ENCODE measurements around the gene CRB1.

CRB1 gene

GRCh38 chr1:197394831-197395608, 127.0 kb downstream of the CRB1 start:
- Histone ChIP-seq H3K4me1 (ENCODE audit: control insufficient read depth, low read depth, low read length) (no peaks in the 10 kb centered on the region), H2BK5ac (ENCODE audit: low read length) (no peak overlapping the region), H3K36me3 (ENCODE audit: control insufficient read depth, insufficient read depth, low read length) (no peaks in the 10 kb centered on the region), H3K4me2 (ENCODE audit: low read length) (no peak overlapping the region), H3K79me2 (ENCODE audit: control insufficient read depth, insufficient read depth, low read length) (no peaks in the 10 kb centered on the region), H3K56ac (ENCODE audit: low read length) (no peak overlapping the region), H3K4me3 (ENCODE audit: low read length) (no peak overlapping the region), H2BK120ac (ENCODE audit: low read depth, low read length) (no peak overlapping the region), H3K27me3 (ENCODE audit: insufficient read depth, low read length, poor library complexity) (no peaks in the 10 kb centered on the region), H2AK5ac (ENCODE audit: low read length) (no peak overlapping the region), H3K79me1 (ENCODE audit: low read length) (no peaks in the 10 kb centered on the region), H3K23ac (ENCODE audit: low read length) (no peak overlapping the region), H3K27ac (ENCODE audit: low read depth, low read length) (no peak overlapping the region), H3K9ac (ENCODE audit: low read length) (no peak overlapping the region), H4K5ac (ENCODE audit: low read length) (no peak overlapping the region), H2BK15ac (replicated peaks; ENCODE audit: low read depth) (no peak overlapping the region), H4K8ac (ENCODE audit: low read depth, low read length) (no peak overlapping the region), H3K4ac (ENCODE audit: low read depth, low read length) (no peak overlapping the region), H3K18ac (ENCODE audit: low read length) (no peak overlapping the region)
- WGBS (ENCODE audit: extremely low coverage, insufficient coverage, low lambda C conversion rate) = no CpG with 5 or more reads among the region's 3 CpGs
- peak; percentile 80 for DNase-seq

DNA sequence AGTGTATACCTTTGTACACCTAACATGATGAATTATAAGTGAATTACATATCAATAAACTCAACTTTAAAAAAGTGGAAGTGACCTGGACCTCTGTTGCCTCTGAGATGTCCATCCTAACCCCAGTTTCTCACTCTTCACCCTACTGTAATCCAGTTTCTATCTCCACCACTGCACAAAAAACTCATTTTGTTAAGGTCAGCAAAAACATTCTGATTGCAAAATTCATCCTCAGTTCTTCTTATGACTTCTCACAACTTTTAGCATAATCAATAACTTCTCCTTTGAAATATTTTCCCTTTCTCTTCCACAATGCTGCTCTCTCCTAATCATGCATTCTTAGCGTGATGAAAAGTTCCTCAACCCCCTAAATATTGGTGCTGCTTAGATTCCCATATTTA, 129.8 kb downstream of the CRB1 start:
- no peak overlapping the region for H3K23ac ChIP-seq (ENCODE audit: low read length)
- WGBS (ENCODE audit: extremely low coverage, insufficient coverage, low lambda C conversion rate) = no CpG with 5 or more reads among the region's 1 CpG
- H3K18ac ChIP-seq (ENCODE audit: low read length) = no peak overlapping the region
- no peak overlapping the region for H2BK120ac ChIP-seq (ENCODE audit: low read depth, low read length)
- no peak for DNase-seq
- H3K79me1 ChIP-seq (ENCODE audit: low read length) = no peaks in the 10 kb centered on the region
- H3K4me2 ChIP-seq (ENCODE audit: low read length) = no peak overlapping the region
- no peak overlapping the region for H2BK15ac ChIP-seq (replicated peaks; ENCODE audit: low read depth)
- H3K27ac ChIP-seq (ENCODE audit: low read depth, low read length) = no peak overlapping the region
- no peak overlapping the region for H4K5ac ChIP-seq (ENCODE audit: low read length)
- H3K4ac ChIP-seq (ENCODE audit: low read depth, low read length) = no peak overlapping the region
- H3K4me1 ChIP-seq (ENCODE audit: control insufficient read depth, low read depth, low read length) = no peaks in the 10 kb centered on the region
- no peaks in the 10 kb centered on the region for H3K36me3 ChIP-seq (ENCODE audit: control insufficient read depth, insufficient read depth, low read length)
- H3K27me3 ChIP-seq (ENCODE audit: insufficient read depth, low read length, poor library complexity) = no peaks in the 10 kb centered on the region
- H4K8ac ChIP-seq (ENCODE audit: low read depth, low read length) = no peak overlapping the region
- H3K9ac ChIP-seq (ENCODE audit: low read length) = no peak overlapping the region
- no peak overlapping the region for H3K56ac ChIP-seq (ENCODE audit: low read length)
- H2BK5ac ChIP-seq (ENCODE audit: low read length) = no peak overlapping the region
- no peak overlapping the region for H2AK5ac ChIP-seq (ENCODE audit: low read length)
- H3K4me3 ChIP-seq (ENCODE audit: low read length) = no peak overlapping the region
- H3K79me2 ChIP-seq (ENCODE audit: control insufficient read depth, insufficient read depth, low read length) = no peaks in the 10 kb centered on the region

DNA sequence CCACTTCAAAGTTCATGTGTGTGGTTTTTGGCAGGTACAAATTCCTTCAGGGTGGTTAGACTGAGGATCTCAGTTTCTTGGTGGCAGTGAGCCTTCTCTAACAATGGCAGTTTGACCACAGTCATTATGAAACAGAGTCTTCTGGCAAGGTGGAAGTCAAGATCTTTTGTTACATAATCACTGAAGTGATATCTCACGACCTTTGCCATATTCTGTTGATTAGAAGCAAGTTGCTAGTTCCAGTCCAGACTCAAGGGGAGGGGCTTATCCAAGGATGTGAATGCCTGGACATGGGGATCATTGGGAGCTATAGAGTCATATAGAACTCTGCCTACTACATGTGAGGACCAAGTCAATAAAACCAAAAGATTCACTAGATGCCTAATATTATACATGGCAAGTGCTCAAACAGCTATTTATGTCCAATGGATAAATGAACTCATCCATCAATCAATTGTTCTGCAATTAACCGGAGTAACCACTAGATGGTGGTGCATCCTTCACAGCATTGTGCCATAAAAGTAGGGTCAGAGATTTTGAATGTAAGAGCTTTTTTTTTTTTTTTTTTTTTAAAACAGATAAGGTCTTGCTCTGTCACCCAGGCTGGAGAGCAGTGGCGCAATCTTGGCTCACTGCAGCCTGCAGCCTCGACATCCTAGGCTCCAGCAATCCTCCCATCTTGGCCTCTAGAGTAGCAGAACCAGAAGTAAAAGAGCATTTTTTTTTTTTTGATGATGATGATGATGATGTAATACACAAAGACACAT, 131.9 kb downstream of the CRB1 start:
- Histone ChIP-seq H2BK5ac (ENCODE audit: low read length) (no peak overlapping the region), H4K5ac (ENCODE audit: low read length) (no peak overlapping the region), H4K8ac (ENCODE audit: low read depth, low read length) (no peak overlapping the region), H2BK120ac (ENCODE audit: low read depth, low read length) (no peak overlapping the region), H3K18ac (ENCODE audit: low read length) (no peak overlapping the region), H3K4me3 (ENCODE audit: low read length) (no peak overlapping the region), H3K56ac (ENCODE audit: low read length) (no peak overlapping the region), H3K79me2 (ENCODE audit: control insufficient read depth, insufficient read depth, low read length) (no peaks in the 10 kb centered on the region), H3K4me1 (ENCODE audit: control insufficient read depth, low read depth, low read length) (no peaks in the 10 kb centered on the region), H2BK15ac (replicated peaks; ENCODE audit: low read depth) (no peak overlapping the region), H3K36me3 (ENCODE audit: control insufficient read depth, insufficient read depth, low read length) (no peaks in the 10 kb centered on the region), H3K23ac (ENCODE audit: low read length) (no peak overlapping the region), H3K79me1 (ENCODE audit: low read length) (no peaks in the 10 kb centered on the region), H3K9ac (ENCODE audit: low read length) (no peak overlapping the region), H3K27ac (ENCODE audit: low read depth, low read length) (no peak overlapping the region), H3K4ac (ENCODE audit: low read depth, low read length) (no peak overlapping the region), H2AK5ac (ENCODE audit: low read length) (no peak overlapping the region), H3K27me3 (ENCODE audit: insufficient read depth, low read length, poor library complexity) (no peaks in the 10 kb centered on the region), H3K4me2 (ENCODE audit: low read length) (no peak overlapping the region)
- WGBS (ENCODE audit: extremely low coverage, insufficient coverage, low lambda C conversion rate) = no CpG with 5 or more reads among the region's 4 CpGs
- DNase-seq = peak; percentile 80

- no peak for DNase-seq
- no peaks in the 10 kb centered on the region for H3K27me3 ChIP-seq (ENCODE audit: insufficient read depth, low read length, poor library complexity)
- no peak overlapping the region for H2BK120ac ChIP-seq (ENCODE audit: low read depth, low read length)
- no peak overlapping the region for H2AK5ac ChIP-seq (ENCODE audit: low read length)
- H4K8ac ChIP-seq (ENCODE audit: low read depth, low read length) = no peak overlapping the region
- no peak overlapping the region for H3K4me3 ChIP-seq (ENCODE audit: low read length)
- H3K9ac ChIP-seq (ENCODE audit: low read length) = no peak overlapping the region
- no peaks in the 10 kb centered on the region for H3K79me1 ChIP-seq (ENCODE audit: low read length)
- no peaks in the 10 kb centered on the region for H3K36me3 ChIP-seq (ENCODE audit: control insufficient read depth, insufficient read depth, low read length)
- H4K5ac ChIP-seq (ENCODE audit: low read length) = no peak overlapping the region
- no peak overlapping the region for H3K4ac ChIP-seq (ENCODE audit: low read depth, low read length)
- no CpG with 5 or more reads among the region's 2 CpGs for WGBS (ENCODE audit: extremely low coverage, insufficient coverage, low lambda C conversion rate)
- no peak overlapping the region for H3K4me2 ChIP-seq (ENCODE audit: low read length)
- no peak overlapping the region for H3K18ac ChIP-seq (ENCODE audit: low read length)
- H3K23ac ChIP-seq (ENCODE audit: low read length) = no peak overlapping the region
- no peak overlapping the region for H2BK15ac ChIP-seq (replicated peaks; ENCODE audit: low read depth)
- H3K56ac ChIP-seq (ENCODE audit: low read length) = no peak overlapping the region
- no peak overlapping the region for H3K27ac ChIP-seq (ENCODE audit: low read depth, low read length)
- H2BK5ac ChIP-seq (ENCODE audit: low read length) = no peak overlapping the region
- H3K4me1 ChIP-seq (ENCODE audit: control insufficient read depth, low read depth, low read length) = no peaks in the 10 kb centered on the region
- H3K79me2 ChIP-seq (ENCODE audit: control insufficient read depth, insufficient read depth, low read length) = no peaks in the 10 kb centered on the region
These were observed 132.5 kb downstream of the CRB1 start for GRCh38 chr1:197400522-197400902.

DNA sequence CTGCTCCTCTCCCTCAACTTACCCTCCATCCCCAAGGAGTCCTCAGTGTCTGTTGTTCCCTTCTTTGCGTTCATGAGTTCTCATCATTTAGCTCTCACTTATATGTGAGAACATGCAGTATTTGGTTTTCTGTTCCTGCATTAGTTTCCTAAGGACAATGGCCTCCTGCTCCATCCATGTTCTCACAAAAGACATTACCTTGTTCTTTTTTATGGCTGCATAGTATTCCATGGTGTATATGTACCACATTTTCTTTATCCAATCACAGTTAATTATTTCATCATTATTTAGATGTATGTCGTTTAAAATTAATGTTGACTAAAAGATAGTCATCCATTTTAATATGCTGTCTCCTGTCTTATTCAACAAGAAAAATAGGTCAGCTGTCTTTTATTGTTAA, 134.1 kb downstream of the CRB1 start:
- Histone ChIP-seq H3K4me3 (ENCODE audit: low read length) (no peak overlapping the region), H3K4me1 (ENCODE audit: control insufficient read depth, low read depth, low read length) (no peaks in the 10 kb centered on the region), H3K27me3 (ENCODE audit: insufficient read depth, low read length, poor library complexity) (no peaks in the 10 kb centered on the region), H3K4me2 (ENCODE audit: low read length) (no peak overlapping the region), H2BK15ac (replicated peaks; ENCODE audit: low read depth) (no peak overlapping the region), H2BK5ac (ENCODE audit: low read length) (no peak overlapping the region), H3K9ac (ENCODE audit: low read length) (no peak overlapping the region), H3K56ac (ENCODE audit: low read length) (no peak overlapping the region), H3K23ac (ENCODE audit: low read length) (no peak overlapping the region), H3K27ac (ENCODE audit: low read depth, low read length) (no peak overlapping the region), H3K36me3 (ENCODE audit: control insufficient read depth, insufficient read depth, low read length) (no peaks in the 10 kb centered on the region), H2AK5ac (ENCODE audit: low read length) (no peak overlapping the region), H2BK120ac (ENCODE audit: low read depth, low read length) (no peak overlapping the region), H3K18ac (ENCODE audit: low read length) (no peak overlapping the region), H3K4ac (ENCODE audit: low read depth, low read length) (no peak overlapping the region), H4K8ac (ENCODE audit: low read depth, low read length) (no peak overlapping the region), H4K5ac (ENCODE audit: low read length) (no peak overlapping the region), H3K79me2 (ENCODE audit: control insufficient read depth, insufficient read depth, low read length) (no peaks in the 10 kb centered on the region), H3K79me1 (ENCODE audit: low read length) (no peaks in the 10 kb centered on the region)
- no CpG with 5 or more reads among the region's 2 CpGs for WGBS (ENCODE audit: extremely low coverage, insufficient coverage, low lambda C conversion rate)
- no peak for DNase-seq

All from mesendoderm (in vitro differentiated cells).